ENCODE data around the gene TOMM40L.

Gene TOMM40L

DNA sequence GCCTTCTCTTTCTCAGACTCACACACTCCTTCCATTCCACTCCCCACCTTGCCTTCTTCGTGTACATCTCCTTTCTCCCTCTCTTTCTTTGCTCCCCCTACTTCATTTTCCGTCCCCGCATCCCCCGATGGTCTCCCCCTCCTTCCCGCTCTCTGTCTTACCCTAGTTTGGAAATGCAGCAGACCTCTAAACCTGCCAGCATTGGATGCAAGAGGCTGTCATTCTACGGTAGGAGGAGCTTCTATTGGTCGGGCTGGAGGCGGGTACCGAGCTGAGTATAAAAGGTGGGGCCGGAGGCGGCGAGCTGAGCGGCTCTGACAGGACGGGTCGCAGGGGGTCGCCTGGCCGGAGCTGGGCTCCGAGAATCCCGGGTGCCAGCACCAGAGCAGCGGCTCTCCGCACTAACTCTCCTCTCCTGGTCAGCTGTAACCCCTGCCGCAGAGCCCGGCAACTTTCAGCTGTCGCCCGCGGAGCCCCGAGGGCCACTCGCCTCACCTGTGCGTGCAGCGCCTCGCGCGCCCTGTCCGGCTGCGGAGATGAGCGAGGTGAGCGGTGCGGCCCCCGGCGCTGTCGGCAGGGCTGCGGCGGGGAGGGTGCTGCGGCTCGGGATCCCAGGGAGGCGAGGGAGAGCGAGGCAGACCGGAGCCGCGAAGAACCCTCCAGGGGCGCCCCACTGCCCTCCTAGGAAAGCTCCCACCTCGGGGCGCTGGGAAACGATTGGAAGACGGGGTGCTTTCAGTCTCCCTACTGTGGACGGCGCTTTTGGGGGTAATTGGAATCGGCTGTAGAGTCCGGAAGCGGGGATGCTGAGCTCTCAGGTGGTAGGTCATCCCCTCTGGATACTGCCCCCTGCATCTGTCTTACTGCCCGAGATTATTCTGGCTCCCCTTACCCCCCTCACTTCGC lies 32.8 kb downstream of the TOMM40L start, which contains the start of gene PCP4L1:
Gene PCP4L1, plus strand, starts transcription at position 307 of the 906 bp plus-strand sequence. Its CDS starts 230 bp downstream, at position 537.
- no peak for DNase-seq

DNA sequence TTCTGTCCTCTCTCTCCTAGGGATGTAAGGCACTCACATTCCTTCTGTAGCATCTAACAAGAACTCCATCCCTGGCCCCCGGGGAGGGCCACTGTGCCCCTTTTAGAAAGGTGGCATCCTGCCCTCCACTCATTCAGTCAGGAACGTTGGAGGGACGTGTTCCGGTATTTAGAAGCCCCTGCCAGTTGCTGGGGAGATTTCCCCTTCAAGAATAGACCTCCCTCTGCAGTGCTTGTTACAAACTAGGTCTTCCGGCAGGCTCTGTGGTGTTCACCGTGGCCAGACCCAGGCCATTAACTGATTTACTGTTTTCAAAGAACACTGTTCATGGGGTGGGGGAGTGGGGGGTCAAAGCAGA lies 33.5 kb downstream of the TOMM40L start:
- DNase-seq, result no peak

DNA sequence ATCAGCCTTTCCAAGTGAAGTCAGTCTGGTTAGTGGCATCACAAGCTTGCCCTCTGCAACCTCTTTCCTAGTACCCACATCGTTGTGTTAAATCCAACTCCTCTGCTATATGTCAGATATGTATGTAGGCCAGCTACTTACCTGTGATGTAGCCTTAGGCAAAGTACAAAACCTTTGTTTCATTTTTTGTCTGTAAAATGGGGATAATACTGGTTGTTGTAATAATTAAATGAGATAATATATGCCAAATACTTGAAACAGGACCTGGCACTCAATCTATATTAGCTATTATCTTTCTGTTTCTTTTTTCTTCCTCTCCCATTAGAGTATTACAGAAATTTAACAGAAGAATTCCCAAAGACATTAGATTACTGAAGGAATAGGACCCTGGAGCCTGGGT lies 33.9 kb downstream of the TOMM40L start:
- no peak for DNase-seq

- no peak for DNase-seq
Observed at GRCh38 chr1:161260376-161261260, 34.8 kb downstream of the TOMM40L start.

DNA sequence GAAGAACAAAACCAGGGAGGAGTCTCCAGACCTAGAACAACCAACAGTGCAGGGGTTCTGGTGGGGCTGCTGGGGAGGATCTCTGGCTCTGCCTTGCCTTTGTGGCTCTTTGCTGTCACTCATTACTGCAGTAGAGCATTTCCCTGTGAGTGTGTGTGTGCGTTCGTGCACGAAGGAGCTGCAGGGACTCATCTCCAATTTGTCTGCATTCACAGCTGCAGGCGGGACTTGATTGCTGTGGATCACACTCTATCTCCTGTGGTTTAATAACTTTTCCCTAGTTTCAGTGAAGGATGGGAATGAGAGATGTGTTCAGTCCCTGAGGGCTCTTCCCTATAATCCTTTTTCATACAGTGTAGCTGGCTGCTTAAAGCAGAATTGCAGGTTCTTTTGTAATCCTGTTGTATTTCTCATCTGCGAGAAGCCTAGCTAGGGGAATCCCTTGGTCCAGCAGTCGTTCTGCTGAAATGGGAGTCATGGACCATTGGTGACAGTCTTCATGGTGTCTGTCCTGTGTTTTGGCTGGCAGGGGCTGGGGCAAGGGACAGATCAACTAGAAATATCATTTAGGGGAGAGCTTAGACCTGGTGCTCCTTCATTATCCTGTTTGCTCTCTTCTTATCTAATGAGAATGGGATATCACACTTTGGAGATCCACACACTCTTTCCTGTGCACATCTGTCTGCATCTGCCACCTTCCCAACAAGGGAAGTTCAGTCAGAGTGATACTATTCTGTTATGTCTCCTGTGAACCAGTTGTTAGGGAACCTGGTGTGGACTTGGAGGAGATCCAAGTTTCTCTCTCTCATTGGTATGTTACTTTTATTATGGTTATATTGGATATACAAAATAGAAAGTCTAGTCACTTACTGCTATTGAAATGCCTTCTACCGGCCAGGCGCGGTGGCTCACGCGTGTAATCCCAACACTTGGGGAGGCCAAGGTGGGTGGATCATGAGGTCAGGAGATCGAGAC lies 35.7 kb downstream of the TOMM40L start:
- DNase-seq, result no peak

DNA sequence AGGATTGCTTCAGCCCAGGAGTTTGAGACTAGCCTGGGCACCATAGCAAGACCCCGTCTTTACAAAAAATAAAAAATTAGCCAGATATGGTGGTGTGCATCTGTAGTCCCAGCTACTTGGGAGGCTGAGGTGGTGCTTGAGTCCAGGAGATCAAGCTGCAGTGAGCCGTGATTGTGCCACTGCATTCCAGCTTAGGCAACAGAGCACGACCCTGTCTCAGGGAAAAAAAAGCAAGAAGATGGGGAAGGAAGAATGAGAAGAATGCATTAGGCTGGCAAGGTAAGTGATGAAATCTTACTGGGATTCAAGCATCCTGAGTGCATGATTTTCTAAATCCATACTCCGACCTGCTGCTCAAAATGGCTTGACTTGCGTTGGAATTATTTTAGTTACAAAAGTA lies 39.4 kb downstream of the TOMM40L start:
- DNase-seq, result no peak

- no peak for DNase-seq
Observed at GRCh38 chr1:161266202-161266601, 40.3 kb downstream of the TOMM40L start.

- DNase-seq, result no peak
Observed at GRCh38 chr1:161266836-161267235, 41.0 kb downstream of the TOMM40L start.

DNA sequence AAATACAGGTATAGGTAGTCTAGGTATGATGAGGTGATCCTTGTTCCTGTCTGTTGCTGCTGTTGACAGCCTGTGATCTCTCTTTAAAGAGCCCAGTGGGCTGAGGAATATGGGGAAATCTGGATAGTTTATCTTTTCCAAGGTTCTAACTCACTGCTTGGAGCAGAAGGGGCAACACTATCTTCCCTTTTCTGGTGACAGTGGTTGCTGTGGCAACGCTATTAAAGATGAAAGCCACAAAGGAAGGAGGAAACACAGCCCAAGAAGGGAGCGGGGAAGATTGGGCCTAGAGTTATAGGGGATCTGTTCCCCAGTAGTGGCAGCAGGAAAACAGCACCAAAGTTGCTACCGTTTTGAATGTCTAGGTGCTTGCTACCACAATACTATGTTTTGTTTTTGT lies 41.5 kb downstream of the TOMM40L start:
- DNase-seq, result no peak

- no peak for DNase-seq
Observed at GRCh38 chr1:161273402-161273801, 47.5 kb downstream of the TOMM40L start.

- no peak for DNase-seq
Observed at GRCh38 chr1:161274874-161275273, 49.0 kb downstream of the TOMM40L start.
